Heart left ventricle (tissue), 16 donors: ENCODE measurements around the gene ETS2. TPM values are rescaled to one million over a fixed set of nuclear protein-coding genes. Genes with fewer than 3 reads are reported as not detected.

Experiments
- ATAC-seq, 4 donors: fragments of 200-7000 bp; cut with Tn5 transposase; one replicate each; pipeline ENCODE4 v1.9.1; 2020 to 2022; ENCODE audit warnings: moderate library complexity in 4 of 4, mild to moderate bottlenecking in 3 of 4, moderate number of reproducible peaks in 1 of 4
- DNase-seq, 5 donors: peaks; one replicate each; pipeline ENCODE4 v3.0.0-alpha.2; 2020
- H3K27ac ChIP-seq, 12 donors: fragments of 200-600 bp; sonication (generic) in 4 of 12; one replicate each; pipeline versions ENCODE4 v1.5.0 to v1.8.0; 2016 to 2022; ENCODE audit warnings: mild to moderate bottlenecking in 2 of 12
- H3K27me3 ChIP-seq, 9 donors: fragments of 200-600 bp; sonication (generic) in 2 of 9; one replicate each; pipeline versions ENCODE4 v1.5.1 to v1.8.0; 2016 to 2022; ENCODE audit warnings: mild to moderate bottlenecking in 3 of 9
- H3K36me3 ChIP-seq, 9 donors: fragments of 200-600 bp; sonication (generic) in 2 of 9; one replicate each; pipeline versions ENCODE4 v1.5.0 to v1.8.0; 2018 to 2022; ENCODE audit warnings: mild to moderate bottlenecking in 2 of 9
- H3K4me1 ChIP-seq, 12 donors: fragments of 200-600 bp; sonication (generic) in 4 of 12; one replicate each; pipeline versions ENCODE4 v1.5.0 to v1.8.0; 2016 to 2022; ENCODE audit warnings: mild to moderate bottlenecking in 3 of 12
- H3K4me3 ChIP-seq, 12 donors: fragments of 200-600 bp; sonication (generic) in 4 of 12; one replicate each; pipeline versions ENCODE4 v1.5.0 to v1.8.0; 2017 to 2022; ENCODE audit warnings: mild to moderate bottlenecking in 9 of 12, moderate library complexity in 4 of 12
- H3K9me3 ChIP-seq, 12 donors: fragments of 200-600 bp; sonication (generic) in 4 of 12; one replicate each; pipeline versions ENCODE4 v1.5.0 to v1.8.0; 2016 to 2022; ENCODE audit warnings: mild to moderate bottlenecking in 1 of 12
- CTCF ChIP-seq, 12 donors: fragments of 200-600 bp; sonication (generic) in 4 of 12; IDR thresholded peaks; one replicate each; pipeline versions ENCODE4 v1.5.0 to v1.8.0; 2018 to 2022; ENCODE audit warnings: antibody characterized with exemption in 12 of 12, mild to moderate bottlenecking in 5 of 12
- POLR2A ChIP-seq, 2 donors: fragments of 450-650 bp; IDR thresholded peaks; one replicate each; pipeline ENCODE4 v1.6.1; 2017; ENCODE audit warnings: antibody characterized with exemption in 2 of 2, mild to moderate bottlenecking in 2 of 2, moderate library complexity in 2 of 2
- WGBS, 4 donors: extraction: QIAGEN DNeasy Blood & Tissue Kit in 2 of 4; methylation state at CpG; one replicate each; pipeline versions ENCODE4 v1.1.5 to v1.1.7; 2013 to 2018; 5-methylcytosine and 5-hydroxymethylcytosine counted together
- intact Hi-C, 10 donors: fragments of 100-400 bp; cut with DNase I; formaldehyde crosslinking; loops; one replicate each; pipeline versions ENCODE4 v1.11.1 to v1.14.2; 2022
- polyA plus RNA-seq, 2 donors: library from polyadenylated mRNA; stranded (reverse); fragments of 200-250 nt; gene quantifications; one replicate each; pipeline ENCODE4 v1.2.3, GENCODE V29; 2013
- total RNA-seq, 9 donors: library from RNA; depleted of rRNA in 2 of 9; stranded (reverse); fragments of >200 nt in 2 of 9; fragmentation: NEBNext Ultra II Directional in 3 of 9; extraction: Animal tissue kit (Norgen Biotek cat#: 25700) in 3 of 9; gene quantifications; one replicate each; pipeline versions ENCODE4 v1.1.0 to v1.2.4, GENCODE V29; 2016 to 2023
- donor health status: ischemic (EF 13 %, LVEDD 7.1; RV severe dilation, severe dysfunction).
- donor health status: healthy with polysubstance abuse.
- donor health status: DM: no; HTN: yes; CAD: no.
- donor health status: DM: no; HTN: no; CAD: no.
- donor health status: ischemic (EF 25% LVEDD 6.9; RV normal size, moderate dysfunction).
- donor health status: ischemic (EF 25% LVEDD 5.7; RV mildly dilated, moderate dysfunction).
- donor health status: healthy.
- donor health status: DM: yes; HTN: yes; CAD: no.
- donor health status: ischemic (EF 35%, LVEDD 5.7; RV mildly dilated, moderate dysfunction).
- donor health status: nonischemic (EF 11% LVEDD 7.7; RV severe dilation, severe dysfunction).
- donor health status: DM: yes; HTN: yes; CAD: no.
- donor health status: PGD.
- donor health status: ischemic (EF 29% LVEDD 5.4; RV normal size, mild dysfunction).
- donor health status: nonischemic (EF 23%, LVEDD 6.1; RV moderate dilation, normal function).

The ETS2 gene
- total and polyA plus RNA-seq, 11 donors: 19.0 to 92.7 (median 41.0) TPM

- H3K4me1 ChIP-seq: peaks cover 3 to 74% (median 30%) of the 10 kb centered on the region in 12 donors
- ATAC-seq (no peak), DNase-seq (no peak)
- no peaks in the 10 kb centered on the region for H3K27me3 ChIP-seq
- H3K4me3 ChIP-seq: no peak overlapping the region
- TF ChIP-seq CTCF (IDR thresholded peaks at IDR 0.05): no peak
- TF ChIP-seq POLR2A (IDR thresholded peaks at IDR 0.05): no peak
- 88 to 93% (median 89%) methylated on average over 14 of the region's 14 CpGs for WGBS, 4 donors
- H3K36me3 ChIP-seq: peaks cover 2 to 98% (median 95%) of the 10 kb centered on the region in 9 donors
- intact Hi-C loops: no loop called here
- no peaks in the 10 kb centered on the region for H3K9me3 ChIP-seq
- H3K27ac ChIP-seq: peak overlapping the region in 1 of 12 donors; percentile 67
Measured at GRCh38 chr21:38819051-38819718, 13.5 kb downstream of the ETS2 start.

- WGBS, 4 donors: 83 to 94% (median 85%) methylated on average over 8 of the region's 8 CpGs
- Histone ChIP-seq H3K4me1 (peaks cover 3 to 74% (median 31%) of the 10 kb centered on the region in 12 donors), H3K9me3 (no peaks in the 10 kb centered on the region), H3K27ac (peak overlapping the region in 4 of 12 donors; percentile 0 to 67 (median 31)), H3K27me3 (no peaks in the 10 kb centered on the region), H3K4me3 (no peak overlapping the region), H3K36me3 (peaks cover 2 to 98% (median 95%) of the 10 kb centered on the region in 9 donors)
- no peak for ATAC-seq
- intact Hi-C loops: loop anchor here in 2 of 10 donors (5.0 kb wide), 2 partner anchors 93 to 173 kb away; no protein-coding TSS in a partner anchor
- TF ChIP-seq POLR2A (IDR thresholded peaks at IDR 0.05) (no peak), CTCF (IDR thresholded peaks at IDR 0.05) (no peak)
- no peak for DNase-seq
Measured at GRCh38 chr21:38819719-38820159, 14.0 kb downstream of the ETS2 start.

GRCh38 chr21:38820471-38821239 lies 14.9 kb downstream of the ETS2 start:
- no peak for TF ChIP-seq POLR2A (IDR thresholded peaks at IDR 0.05)
- no peak for TF ChIP-seq CTCF (IDR thresholded peaks at IDR 0.05)
- Histone ChIP-seq H3K4me3 (no peak overlapping the region), H3K36me3 (peaks cover 2 to 92% (median 89%) of the 10 kb centered on the region in 9 donors), H3K9me3 (peaks cover 0 to 5% (median 0%) of the 10 kb centered on the region in 12 donors), H3K27me3 (no peaks in the 10 kb centered on the region), H3K27ac (peak overlapping the region in 11 of 12 donors; percentile 4 to 79 (median 51)), H3K4me1 (peaks cover 3 to 80% (median 31%) of the 10 kb centered on the region in 12 donors)
- 76 to 86% (median 79%) methylated on average over 18 of the region's 18 CpGs for WGBS, 4 donors
- intact Hi-C loops: loop anchor here in 2 of 10 donors (5.0 kb wide), 2 partner anchors 92 to 172 kb away; no protein-coding TSS in a partner anchor
- DNase-seq (no peak), ATAC-seq (no peak)

GRCh38 chr21:38821248-38821647 lies 15.5 kb downstream of the ETS2 start:
- no peak for TF ChIP-seq POLR2A (IDR thresholded peaks at IDR 0.05)
- no peak for TF ChIP-seq CTCF (IDR thresholded peaks at IDR 0.05)
- intact Hi-C loops: loop anchor here in 2 of 10 donors (5.0 kb wide), 2 partner anchors 91 to 171 kb away; no protein-coding TSS in a partner anchor
- H3K4me3 ChIP-seq: no peak overlapping the region
- WGBS, 4 donors: 59 to 64% (median 62%) methylated on average over 6 of the region's 6 CpGs
- H3K9me3 ChIP-seq: peaks cover 0 to 10% (median 0%) of the 10 kb centered on the region in 12 donors
- ATAC-seq (no peak), DNase-seq (no peak)
- no peaks in the 10 kb centered on the region for H3K27me3 ChIP-seq
- peaks cover 2 to 88% (median 86%) of the 10 kb centered on the region in 9 donors for H3K36me3 ChIP-seq
- H3K27ac ChIP-seq: peak overlapping the region; percentile 4 to 79 (median 65)
- peaks cover 3 to 79% (median 31%) of the 10 kb centered on the region in 12 donors for H3K4me1 ChIP-seq
